Fibroblast of lung (primary cell): ENCODE results near the gene DAAM1.

ENCODE experiments used
- CTCF ChIP-seq, 2 donors: IDR thresholded peaks in 1 of 2; conservative IDR thresholded peaks in 1 of 2; 1 replicate in 1 of 2; 2 replicates in 1 of 2; pipeline ENCODE4 v1.5.1; 2011 to 2012; ENCODE audit warnings: low read length in 2 of 2, control low read depth in 1 of 2, inconsistent platforms in 1 of 2, low read depth in 1 of 2, mild to moderate bottlenecking in 1 of 2
- EZH2 ChIP-seq: IDR thresholded peaks from 2 replicates; pipeline ENCODE4 v1.5.1; 2012; ENCODE audit warnings: low read length, control low read depth, mild to moderate bottlenecking; ENCODE audit errors: missing control alignments

- TF ChIP-seq CTCF (conservative IDR thresholded peaks at IDR 0.05 in 1 of 2, IDR thresholded peaks at IDR 0.05 in 1 of 2; ENCODE audit: low read depth in 1 of 2, low read length in 2 of 2) (no peak), EZH2 (no peak)
Observed at GRCh38 chr14:59204305-59204704, 15.8 kb downstream of the DAAM1 start.
